HG02938 (cell line): Measurements from ENCODE around the gene CAPN3.

Experiments used
- ATAC-seq: cut with Tn5 transposase; IDR thresholded peaks from one replicate; pipeline ENCODE4 v1.9.1; 2021; ENCODE audit warnings: mild to moderate bottlenecking, moderate library complexity; ENCODE audit not compliant: unreplicated experiment

The CAPN3 gene

DNA sequence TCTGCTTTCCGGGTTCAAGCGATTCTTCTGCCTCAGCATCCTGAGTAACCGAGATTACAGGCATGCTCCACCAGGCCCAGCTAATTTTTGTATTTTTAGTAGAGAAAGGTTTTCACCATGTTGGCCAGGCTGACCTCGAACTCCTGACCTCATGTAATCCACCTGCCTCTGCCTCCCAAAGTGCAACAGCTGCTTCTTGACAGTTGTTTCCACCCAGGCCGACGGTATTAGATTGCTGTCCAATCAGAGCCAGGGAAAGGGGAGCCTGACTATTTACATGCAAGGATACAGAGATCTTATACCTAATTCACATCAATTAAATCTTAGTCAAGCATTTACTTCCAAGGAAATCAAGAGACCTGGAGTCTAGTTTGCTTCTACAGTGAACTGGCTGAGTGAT, 4.0 kb upstream of the CAPN3 start:
- no peak for ATAC-seq

DNA sequence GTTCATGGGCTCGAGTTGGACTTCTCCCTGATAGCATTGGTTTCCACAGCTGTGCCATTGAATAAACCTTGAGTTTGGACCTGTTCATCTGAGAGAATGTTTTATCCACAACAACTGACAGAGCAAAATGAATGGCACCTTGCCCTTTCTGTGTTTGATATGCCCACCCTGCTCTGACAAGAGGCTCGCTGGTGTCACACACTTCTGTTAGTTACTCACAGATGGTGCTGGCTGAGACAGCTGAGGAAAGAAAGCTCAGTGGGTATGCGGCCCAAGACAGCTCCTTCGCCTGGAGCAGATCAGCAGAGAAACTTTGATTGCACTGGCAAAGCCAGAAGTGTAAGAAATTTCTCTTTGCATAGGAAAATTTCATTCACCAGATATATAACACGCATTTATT, 2.5 kb upstream of the CAPN3 start:
- ATAC-seq: no peak

DNA sequence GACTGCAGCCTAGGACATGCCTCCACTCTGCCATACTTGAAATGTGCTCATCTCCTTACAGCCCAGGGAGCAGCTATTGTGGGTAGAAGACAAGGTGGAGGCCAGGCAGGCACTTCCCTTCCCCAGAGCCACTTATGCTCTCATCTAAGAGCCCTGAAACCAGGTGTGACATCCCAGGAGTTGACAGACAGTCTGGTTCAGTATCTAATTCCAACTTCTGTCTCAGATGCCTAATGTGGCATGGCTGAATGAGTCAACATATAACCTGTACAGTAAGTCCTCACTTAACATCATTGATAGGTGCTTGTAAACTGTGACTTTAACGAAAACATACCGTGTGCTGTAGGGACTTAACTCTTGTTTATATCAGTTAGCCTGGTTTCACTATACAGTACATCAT, 1.2 kb upstream of the CAPN3 start:
- no peak for ATAC-seq

DNA sequence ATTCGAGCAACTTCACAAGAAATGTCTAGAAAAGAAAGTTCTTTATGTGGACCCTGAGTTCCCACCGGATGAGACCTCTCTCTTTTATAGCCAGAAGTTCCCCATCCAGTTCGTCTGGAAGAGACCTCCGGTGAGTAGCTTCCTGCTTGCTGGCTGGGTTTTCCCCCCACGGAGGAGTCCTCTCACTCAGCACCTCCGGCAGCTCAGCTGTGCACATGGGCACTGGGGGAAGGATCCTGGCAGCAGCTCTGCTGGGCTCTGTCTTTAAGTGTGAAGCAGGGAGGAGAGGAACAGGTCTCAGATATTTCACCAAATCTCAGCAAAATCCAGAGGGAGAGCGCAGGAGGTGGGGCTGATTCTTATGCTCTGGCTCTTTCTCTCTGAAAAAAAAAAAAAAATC, 684 bp downstream of the CAPN3 start:
- ATAC-seq: no peak

DNA sequence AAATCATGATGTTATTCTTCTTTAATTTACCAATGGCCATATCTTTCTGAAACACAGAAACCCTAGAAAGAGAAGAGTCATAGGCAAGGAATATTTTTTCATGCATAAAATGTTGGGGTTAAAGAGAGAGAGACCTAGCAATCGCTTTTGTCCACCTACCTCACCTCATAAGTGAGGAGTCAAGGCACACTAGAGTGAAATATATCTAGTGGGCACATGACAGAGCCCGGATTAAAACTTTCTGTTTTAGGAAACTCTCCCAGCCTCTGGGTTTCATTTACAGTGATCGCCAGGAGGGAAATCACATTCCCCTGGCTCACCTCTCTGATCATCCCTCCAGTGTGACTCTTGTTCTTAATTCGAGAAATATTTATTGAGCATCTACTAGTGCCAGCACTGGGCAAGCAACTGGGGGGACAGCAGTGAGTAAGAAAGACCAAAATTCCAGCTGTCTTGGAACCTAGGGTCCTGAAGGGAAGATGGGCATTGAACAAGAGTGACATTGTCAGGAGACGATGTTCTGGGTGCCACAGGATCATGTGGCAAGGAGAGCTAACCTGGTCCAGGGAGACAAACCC, 1.3 kb downstream of the CAPN3 start:
- no peak for ATAC-seq

DNA sequence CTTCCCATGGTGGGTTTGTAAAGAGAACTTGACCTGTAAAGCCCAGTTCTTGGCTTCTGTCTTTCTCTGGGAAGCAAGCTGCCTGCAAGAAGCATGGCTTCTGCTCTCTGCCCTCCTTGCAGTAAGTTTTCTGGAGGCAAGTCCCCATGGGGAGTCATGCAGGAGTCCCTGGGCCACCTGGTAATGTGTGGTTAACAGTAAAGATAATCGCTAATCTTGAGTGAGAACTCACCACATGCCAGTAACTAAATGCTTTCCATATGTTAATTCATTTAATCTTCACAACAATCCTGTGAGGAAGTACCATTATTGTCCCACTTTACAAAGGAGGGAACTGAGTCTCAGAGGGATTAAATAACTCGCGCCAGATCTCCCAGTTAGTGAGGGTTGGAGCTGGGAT, 4.2 kb downstream of the CAPN3 start:
- ATAC-seq: no peak

DNA sequence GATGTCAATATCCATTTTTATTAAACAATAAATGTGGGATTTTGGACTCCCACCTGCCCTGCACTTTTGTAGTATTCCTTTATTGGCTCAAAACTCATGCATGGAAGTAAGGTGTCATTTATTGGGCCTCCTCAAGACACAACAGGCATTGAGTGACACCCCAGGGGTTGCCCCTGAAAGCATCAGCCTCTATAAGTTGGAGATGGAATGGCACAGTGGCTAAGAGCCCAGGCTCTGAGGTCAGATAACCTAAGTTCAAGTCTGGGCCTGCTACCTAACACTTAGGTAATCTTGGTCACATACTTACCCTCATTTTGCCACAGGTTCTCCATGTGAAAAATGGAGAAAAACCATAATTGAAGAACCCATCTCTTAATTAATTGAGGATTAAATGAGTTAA, 4.6 kb downstream of the CAPN3 start:
- no peak for ATAC-seq

DNA sequence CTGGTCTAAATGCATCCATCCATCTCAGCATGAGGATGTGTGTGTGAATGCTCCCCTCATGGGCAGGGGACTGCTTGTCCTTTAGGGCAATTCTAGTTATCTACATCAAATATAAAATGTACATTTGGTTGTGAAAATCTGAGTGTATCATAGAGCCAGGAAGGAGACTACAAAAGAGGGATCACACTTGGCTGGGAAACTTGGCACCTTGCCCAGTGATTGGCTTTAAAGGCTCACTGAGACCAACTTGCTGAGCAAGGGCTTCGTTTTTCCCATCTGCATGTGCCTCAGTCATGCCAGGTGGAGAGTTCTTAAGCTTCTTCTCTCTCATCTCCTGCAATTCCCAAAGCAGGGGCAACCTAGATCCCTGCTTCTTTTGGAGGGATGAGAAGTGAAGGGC, 5.2 kb downstream of the CAPN3 start:
- no peak for ATAC-seq

DNA sequence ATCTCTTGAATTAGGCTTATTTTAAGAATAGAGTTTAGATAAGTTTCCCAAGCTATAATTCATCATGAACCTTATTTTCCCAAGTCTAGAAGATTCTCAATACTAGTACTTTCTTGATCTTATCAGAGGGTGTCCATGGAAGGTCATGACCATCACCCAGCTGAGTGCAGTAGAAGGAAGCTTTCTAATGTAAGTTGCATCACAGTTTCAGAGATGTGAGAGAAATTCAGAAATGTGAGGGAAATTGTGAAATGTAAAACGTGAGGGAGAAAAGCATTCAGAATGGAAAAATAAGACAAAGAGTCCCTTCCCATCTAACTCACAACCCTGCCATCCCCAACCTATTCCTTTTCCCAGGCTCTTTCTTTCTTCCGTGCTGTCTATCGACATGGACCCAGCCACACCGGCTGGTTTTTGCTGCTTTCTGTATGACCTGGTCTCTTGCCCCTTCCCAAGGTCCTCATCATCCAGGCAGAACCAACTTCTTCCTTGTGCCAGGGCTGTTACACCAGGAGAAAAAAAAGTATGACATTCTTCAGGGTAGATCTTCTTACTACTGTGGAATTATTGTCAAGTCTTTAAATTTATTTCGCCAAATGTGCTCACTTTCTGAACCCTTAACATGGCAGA, 6.7 kb downstream of the CAPN3 start:
- no peak for ATAC-seq

DNA sequence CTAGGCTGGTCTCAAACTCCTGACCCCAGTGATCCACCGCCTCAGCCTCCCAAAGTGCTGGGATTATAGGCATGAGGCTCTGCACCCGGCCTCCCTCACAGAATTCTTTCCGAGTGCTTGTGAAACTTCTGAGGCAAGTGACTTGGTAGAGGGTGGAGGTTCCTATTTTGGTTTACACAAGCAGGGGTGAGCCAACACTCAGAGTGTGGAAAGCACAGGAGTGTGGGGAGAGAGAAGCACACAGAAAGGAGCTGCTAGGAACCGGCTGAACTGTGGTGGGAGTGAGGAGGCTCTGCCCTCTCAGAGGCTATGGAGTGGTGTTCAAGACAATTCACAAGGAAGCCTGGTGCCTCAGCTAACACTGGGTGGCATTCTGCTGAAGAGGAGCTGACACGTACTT, 7.7 kb downstream of the CAPN3 start:
- ATAC-seq: no peak

DNA sequence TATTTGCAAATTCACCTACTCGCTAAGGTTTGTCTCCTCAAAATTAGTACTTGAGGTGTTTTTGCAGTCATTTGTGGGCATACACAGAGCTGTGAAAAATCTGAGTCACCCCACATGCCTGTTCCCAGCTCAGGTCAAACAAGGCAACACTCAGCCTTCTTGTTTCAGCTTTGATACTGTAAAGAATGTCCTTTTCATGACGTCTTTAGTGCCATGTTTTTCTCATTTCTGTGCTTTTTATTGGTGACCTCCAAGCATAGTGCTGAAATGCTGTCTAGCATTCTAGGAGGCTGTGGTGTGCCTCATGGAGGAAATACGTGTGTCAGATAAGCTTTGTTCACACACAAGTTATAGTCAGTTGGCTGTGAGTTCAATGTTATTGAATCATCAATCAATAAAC, 8.8 kb downstream of the CAPN3 start:
- no peak for ATAC-seq

DNA sequence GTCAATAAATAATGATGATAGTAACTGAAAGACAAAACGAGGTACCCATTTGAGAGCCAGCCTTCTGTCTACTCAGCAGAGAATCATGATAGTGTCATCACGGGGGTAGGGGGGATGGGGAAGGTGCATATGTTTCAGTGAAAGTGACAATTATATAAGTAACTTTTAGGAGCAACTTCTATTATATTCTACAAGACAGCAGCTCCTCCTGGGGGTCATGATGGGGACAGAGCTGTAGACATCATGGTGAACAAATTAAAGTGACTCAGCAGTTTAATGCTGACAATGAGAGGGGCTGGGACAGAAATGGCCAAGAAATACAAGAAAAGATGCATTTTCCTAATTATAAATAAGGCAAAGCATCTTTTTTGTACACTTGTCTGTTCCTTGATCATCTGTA, 11.8 kb downstream of the CAPN3 start:
- ATAC-seq: no peak

DNA sequence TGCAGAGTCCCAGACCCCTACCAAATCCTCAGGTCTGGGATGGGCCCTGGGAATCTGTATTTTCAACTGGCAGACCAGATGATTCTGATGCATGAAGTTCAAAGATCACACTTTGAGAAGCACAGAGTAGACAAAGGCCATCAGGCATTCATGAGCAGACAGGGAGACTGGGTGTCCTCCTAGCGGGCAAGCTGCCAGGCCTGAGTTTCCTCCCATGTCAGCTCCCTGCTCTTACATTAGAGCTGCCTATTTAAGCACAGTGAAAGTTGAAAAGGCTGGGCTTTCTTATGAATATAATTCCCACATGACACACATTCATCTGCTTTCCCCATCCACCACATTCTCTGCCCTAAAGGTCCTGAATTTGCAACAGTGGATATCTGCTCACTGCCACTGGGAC, 14.0 kb downstream of the CAPN3 start:
- ATAC-seq: no peak

DNA sequence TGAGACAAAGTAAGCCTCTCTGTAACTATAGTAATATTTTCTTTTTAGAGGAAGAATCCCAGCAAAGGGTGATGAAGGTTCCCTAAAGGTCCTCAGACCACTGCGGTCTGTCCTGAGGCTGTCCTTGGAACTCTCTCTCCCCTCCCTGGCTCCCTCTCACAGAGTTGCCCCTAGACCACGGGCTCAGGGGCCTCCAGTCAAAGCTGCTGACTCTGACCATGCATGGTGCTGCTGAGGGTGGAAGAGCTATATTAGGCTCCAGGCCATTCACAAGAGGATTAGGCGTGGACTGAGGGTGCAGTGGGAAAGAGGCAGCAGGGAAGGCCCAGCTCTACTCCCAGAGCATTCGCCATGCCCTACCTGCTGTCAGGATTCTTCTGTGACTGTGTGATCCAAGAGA, 14.6 kb downstream of the CAPN3 start:
- ATAC-seq: no peak

DNA sequence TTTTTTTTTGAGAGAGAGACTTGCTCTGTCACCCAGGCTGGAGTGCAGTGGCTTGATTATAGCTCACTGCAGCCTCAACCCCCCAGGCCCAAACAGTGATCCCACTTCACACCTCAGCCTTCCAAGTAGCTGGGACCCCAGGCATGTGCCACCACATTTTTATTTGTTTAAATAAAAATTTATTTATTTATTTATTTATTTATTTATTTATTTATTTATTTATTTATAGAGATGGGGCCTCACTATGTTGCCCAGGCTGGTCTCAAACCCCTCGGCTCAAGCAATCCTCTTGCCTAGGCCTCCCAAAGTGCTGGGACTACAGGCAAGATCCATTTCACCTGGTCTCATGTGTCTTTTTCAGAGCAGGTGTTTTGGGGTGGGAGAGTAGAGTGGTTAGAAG, 15.5 kb downstream of the CAPN3 start:
- ATAC-seq: no peak

DNA sequence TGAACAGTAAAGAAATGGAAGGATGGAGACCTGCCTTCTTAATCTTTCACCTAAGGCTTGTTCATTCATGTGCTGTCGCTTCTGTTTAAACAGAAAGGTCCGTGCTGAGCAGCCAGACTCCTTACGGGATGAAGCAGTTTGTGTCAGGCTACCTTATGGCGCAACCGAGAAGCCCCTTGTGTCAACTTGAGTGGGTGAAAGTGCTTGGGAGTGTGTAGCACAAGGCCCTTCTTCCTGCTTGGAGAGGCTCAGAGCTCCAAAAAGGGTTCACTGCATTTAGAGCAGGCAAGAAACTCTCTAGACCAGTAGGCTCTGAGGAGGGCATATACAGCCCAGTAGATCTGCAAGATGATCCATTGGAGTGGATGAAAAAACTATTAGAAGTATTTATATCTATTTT, 16.0 kb downstream of the CAPN3 start:
- no peak for ATAC-seq

DNA sequence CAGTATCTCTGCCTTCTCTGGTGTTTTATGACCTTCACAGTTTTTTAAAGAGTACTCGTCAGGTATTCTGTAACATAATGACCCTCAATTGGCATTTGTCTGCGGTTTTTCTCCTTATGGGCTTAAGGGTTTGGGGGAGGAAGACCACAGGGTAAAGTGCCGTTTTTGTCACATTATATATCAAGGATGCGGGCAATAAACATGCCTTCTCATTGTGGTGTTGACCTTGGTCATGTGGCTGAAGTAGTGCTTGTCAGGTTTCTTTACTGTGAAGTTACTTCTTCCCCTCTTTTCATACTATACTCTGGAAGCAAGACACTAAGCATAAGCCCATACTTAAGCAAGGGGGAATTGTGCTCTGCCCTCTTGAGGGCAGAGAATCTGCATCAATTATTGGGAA, 16.6 kb downstream of the CAPN3 start:
- ATAC-seq: no peak

DNA sequence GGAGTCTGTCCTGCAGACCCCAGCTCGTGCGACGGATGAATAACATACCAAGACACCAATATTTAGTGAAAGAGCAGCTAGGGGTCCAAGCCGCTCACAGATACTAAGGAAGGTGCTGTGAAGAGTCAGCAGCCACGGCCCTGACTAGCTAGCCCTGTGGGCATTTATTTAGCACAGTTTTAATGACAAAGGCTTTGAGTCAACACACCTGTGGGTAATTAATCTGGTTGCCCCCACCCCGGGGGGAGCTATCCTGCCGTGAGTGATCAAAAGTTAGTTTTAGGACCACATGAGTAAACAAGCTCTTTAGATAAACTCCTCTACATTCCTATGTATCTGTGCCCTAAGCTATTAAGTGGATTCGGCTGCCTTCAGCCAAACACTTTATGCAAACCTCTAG, 18.7 kb downstream of the CAPN3 start:
- ATAC-seq: no peak

DNA sequence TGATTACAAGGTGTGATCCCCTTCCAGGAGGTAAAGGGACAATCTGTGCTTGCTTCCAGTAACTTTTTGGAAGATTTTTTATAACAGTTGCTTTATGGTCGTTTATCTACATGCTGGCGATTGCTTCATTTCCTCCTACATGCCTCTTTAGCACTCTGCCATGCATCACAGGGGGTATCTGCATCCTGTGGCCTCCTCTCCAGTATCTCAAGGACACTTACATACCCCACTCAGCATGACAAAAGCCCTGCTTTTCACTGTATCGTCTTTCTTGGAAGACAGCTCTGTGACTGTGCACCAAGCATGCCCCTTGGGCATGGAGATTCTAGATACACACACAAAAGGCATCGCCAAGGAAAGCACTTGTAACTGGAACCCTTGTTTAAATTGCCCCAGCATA, 25.3 kb downstream of the CAPN3 start:
- ATAC-seq: no peak

DNA sequence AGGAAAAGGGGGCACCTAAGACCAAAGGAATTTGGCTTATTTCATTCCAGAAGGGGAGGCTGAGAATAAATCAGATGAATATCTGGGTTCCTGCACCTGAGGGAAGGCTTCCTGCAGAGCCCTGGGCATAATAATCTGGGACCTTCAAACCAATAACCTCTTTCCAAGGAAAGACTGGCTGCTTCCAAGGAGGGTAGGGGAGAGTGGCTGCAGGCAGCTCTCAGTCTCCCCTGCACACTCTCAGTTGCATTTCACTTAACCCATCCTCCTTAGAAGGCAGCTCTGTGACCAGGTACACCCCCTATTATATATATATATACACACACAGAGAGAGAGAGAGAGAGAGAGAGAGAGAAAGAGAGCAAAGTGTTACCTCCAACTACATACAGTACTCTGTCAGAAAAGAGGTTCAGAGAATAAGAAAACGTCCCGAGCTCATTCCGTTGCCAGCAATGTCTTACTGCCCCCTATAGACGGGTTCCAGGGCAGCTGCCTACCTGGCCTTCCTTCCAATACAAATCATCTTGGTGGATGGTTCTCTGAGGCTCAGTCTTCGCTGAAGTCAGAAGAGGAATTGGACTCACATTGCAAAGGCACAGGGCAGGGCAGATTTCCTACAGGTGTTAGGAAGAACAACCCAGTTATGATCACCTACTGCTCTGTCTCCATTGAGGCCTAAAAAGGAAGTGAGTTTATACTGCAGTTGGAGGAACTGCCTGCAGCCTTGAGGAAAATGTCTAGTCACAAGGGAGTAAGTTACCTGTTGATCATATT, 26.1 kb downstream of the CAPN3 start:
- no peak for ATAC-seq

DNA sequence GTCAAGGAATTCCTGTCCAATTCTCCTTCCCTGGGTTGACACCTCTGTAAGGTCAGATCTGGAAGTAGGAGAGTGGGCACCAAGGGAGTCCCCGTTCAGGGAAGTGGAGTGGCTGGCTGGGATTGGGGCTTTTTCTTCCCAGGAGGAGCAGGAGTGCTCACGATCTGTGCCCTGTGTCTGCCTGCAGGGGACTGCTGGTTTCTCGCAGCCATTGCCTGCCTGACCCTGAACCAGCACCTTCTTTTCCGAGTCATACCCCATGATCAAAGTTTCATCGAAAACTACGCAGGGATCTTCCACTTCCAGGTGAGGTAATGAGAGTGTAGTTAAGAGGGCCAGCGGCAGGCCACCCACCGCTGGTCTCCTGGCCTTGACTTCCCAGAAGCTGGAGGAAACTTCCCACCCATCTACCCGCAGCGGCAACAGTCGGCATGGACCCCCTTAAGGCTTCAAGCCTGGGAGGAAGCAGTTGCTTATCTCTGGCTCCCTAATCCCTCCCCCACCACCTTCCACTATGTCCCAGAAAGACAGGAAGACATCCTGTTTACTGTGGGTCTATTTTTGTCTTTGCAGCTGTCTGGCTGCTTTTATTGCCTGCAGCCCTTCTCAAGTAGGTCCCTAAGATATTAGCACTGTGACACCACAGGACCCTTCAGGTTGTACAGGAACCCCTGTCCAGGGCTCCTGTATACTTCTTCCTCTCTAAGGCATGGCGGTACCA, 26.8 kb downstream of the CAPN3 start:
- no peak for ATAC-seq

DNA sequence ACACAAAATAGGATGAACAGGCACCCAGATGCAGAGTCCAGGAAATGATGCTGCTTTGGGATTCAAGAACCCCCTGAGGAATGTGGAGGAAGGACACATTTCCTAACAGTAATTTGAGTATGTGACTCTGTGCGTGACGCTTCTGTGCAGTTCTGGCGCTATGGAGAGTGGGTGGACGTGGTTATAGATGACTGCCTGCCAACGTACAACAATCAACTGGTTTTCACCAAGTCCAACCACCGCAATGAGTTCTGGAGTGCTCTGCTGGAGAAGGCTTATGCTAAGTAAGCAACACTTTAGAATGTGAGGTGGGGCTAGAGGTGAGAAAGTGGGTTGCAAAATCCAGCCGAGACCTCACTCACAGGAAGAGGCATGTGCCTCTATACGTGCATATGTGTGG, 28.3 kb downstream of the CAPN3 start:
- no peak for ATAC-seq
